22Rv1 (cell line): ENCODE results near the gene NT5E.

ENCODE experiments used
- CTCF ChIP-seq: fragments of 450-650 bp; IDR thresholded peaks from 2 replicates; pipeline ENCODE4 v1.5.1; 2017; ENCODE audit warnings: mild to moderate bottlenecking
- ZFX ChIP-seq: fragments of 450-650 bp; IDR thresholded peaks from 2 replicates; pipeline ENCODE4 v1.6.1; 2017; ENCODE audit warnings: antibody characterized with exemption, borderline replicate concordance

DNA sequence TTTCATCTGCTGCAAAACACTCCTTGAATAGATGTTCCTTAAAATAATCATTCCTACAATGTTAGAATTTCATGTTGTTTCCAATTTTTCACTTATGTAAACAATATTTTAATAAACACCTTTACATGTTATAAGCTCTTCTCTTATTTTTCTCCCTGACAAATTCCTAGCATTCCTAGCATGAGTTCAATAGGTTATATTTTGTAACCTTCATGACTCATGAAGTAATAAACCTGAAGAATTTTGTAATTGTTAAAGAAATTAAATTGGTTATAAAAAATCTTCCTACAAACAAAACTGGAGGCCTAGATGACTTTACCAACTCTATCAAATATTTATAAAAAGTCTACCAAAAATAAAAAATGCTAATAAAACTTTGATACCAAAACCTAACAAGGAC, 66.3 kb downstream of the NT5E start:
- no peak for TF ChIP-seq CTCF
- no peak for TF ChIP-seq ZFX
